Measurements from ENCODE around the gene HAPLN3. TPM values are rescaled to one million over a fixed set of nuclear protein-coding genes. Genes with fewer than 3 reads are reported as not detected.

The HAPLN3 gene
- polyA plus RNA-seq, 2 of the 4 experiments (the other 2 are of a cell fraction), result 8.5 to 39.7 TPM

- ATAC-seq, result no peak
- FAIRE-seq, result no peak
- no peak for DNase-seq (ENCODE audit: low read depth in 1 of 2, low spot score in 1 of 2)
- Histone ChIP-seq H3K27ac (no peak overlapping the region), H3K4me1 (no peaks in the 10 kb centered on the region), H3K4me3 (no peak overlapping the region), H3K4me2 (no peak overlapping the region), H3K9me3 (no peaks in the 10 kb centered on the region)
- POLR2A ChIA-PET, result interaction anchor here (0.6 kb wide), 1 partner anchor 375 kb away, joined by 3 read pairs; no protein-coding TSS in a partner anchor
- CTCF ChIA-PET, result interaction anchor here (1.4 to 15.7 kb wide), 4 partner anchors 8 to 204 kb away, joined by 4 to 297 read pairs (median 14); partner anchors contain the start of gene ISG20
- no peak for TF ChIP-seq ELK1 (IDR thresholded peaks at IDR 0.05; ENCODE audit: low read depth, low read length)
- 67% methylated on average over 4 of the region's 4 CpGs for whole genome bisulfite sequencing (ENCODE audit: missing lambda C conversion rate)
Observed at GRCh38 chr15:88842156-88842555, 53.2 kb downstream of the HAPLN3 start.

GRCh38 chr15:88841236-88841635 is 54.1 kb downstream of the HAPLN3 start:
- CTCF ChIA-PET, result interaction anchor here (1.4 to 15.7 kb wide), 4 partner anchors 19 to 203 kb away, joined by 3 to 297 read pairs (median 4); partner anchors contain the start of gene ISG20
- no peak for TF ChIP-seq MYC (IDR thresholded peaks at IDR 0.05; ENCODE audit: borderline replicate concordance, low read length)
- no peak for TF ChIP-seq ZSCAN20 (CRISPR knock-in tag; IDR thresholded peaks at IDR 0.05)
- TF ChIP-seq FOSL2 (IDR thresholded peaks at IDR 0.05), result no peak
- TF ChIP-seq FOSL2 (CRISPR knock-in tag; IDR thresholded peaks at IDR 0.05), result no peak
- no peak for TF ChIP-seq TFCP2L1 (CRISPR knock-in tag; IDR thresholded peaks at IDR 0.05)
- TF ChIP-seq E2F6 (IDR thresholded peaks at IDR 0.05; ENCODE audit: borderline replicate concordance, low read depth), result no peak
- no peak for TF ChIP-seq NFE2L2 (conservative IDR thresholded peaks at IDR 0.05; ENCODE audit: low read length)
- no peak for TF ChIP-seq CEBPB (IDR thresholded peaks at IDR 0.05)
- TF ChIP-seq BCL3 (IDR thresholded peaks at IDR 0.05), result no peak
- no peak for TF ChIP-seq ELK1 (IDR thresholded peaks at IDR 0.05; ENCODE audit: low read depth, low read length)
- TF ChIP-seq RARB (CRISPR knock-in tag; IDR thresholded peaks at IDR 0.05), result no peak
- no peak for TF ChIP-seq SREBF2 (IDR thresholded peaks at IDR 0.05)
- no peak for DNase-seq (ENCODE audit: low read depth in 1 of 2, low spot score in 1 of 2)
- no peaks in the 10 kb centered on the region for H3K4me1 ChIP-seq
- no peak for FAIRE-seq
- POLR2A ChIA-PET, result no interaction called here
- no peak for ATAC-seq
- no peak overlapping the region for H3K4me2 ChIP-seq
- no peak overlapping the region for H3K4me3 ChIP-seq
- 87% methylated on average over 1 of the region's 1 CpG for WGBS (ENCODE audit: missing lambda C conversion rate)
- H3K27ac ChIP-seq, result no peak overlapping the region
- no peaks in the 10 kb centered on the region for H3K9me3 ChIP-seq

- H3K4me2 ChIP-seq, result no peak overlapping the region
- H3K4me3 ChIP-seq, result no peak overlapping the region
- ATAC-seq, result no peak
- no peaks in the 10 kb centered on the region; the same call in 2 of the 3 replicates for H3K4me1 ChIP-seq
- DNase-seq (ENCODE audit: low read depth in 1 of 2, low spot score in 1 of 2), result no peak
- TF ChIP-seq HMGXB4 (CRISPR knock-in tag; IDR thresholded peaks at IDR 0.05; ENCODE audit: borderline replicate concordance) (no peak), ESRRA (IDR thresholded peaks at IDR 0.05; ENCODE audit: borderline replicate concordance, low read length) (no peak), ZC3H11A (IDR thresholded peaks at IDR 0.05) (no peak), ZSCAN20 (CRISPR knock-in tag; IDR thresholded peaks at IDR 0.05) (no peak), RNF2 (IDR thresholded peaks at IDR 0.05; ENCODE audit: borderline replicate concordance, low read depth) (no peak), JUNB (IDR thresholded peaks at IDR 0.05) (no peak), NR3C1 (IDR thresholded peaks at IDR 0.05) (no peak), HOXB13 (CRISPR knock-in tag; IDR thresholded peaks at IDR 0.05; ENCODE audit: low read depth) (no peak), MYC (IDR thresholded peaks at IDR 0.05; ENCODE audit: borderline replicate concordance, low read length) (no peak), MAX (IDR thresholded peaks at IDR 0.05) (no peak), BHLHE40 (IDR thresholded peaks at IDR 0.05; ENCODE audit: low read depth, low read length) (no peak), NFE2L2 (conservative IDR thresholded peaks at IDR 0.05; ENCODE audit: low read length) (no peak), FOSL2 (IDR thresholded peaks at IDR 0.05) (no peak), FOSL2 (CRISPR knock-in tag; IDR thresholded peaks at IDR 0.05) (no peak), USF2 (IDR thresholded peaks at IDR 0.05) (no peak), HES2 (IDR thresholded peaks at IDR 0.05) (no peak), CBX8 (IDR thresholded peaks at IDR 0.05) (no peak), RCOR1 (IDR thresholded peaks at IDR 0.05; ENCODE audit: low read depth, low read length) (no peak), SMC3 (IDR thresholded peaks at IDR 0.05) (no peak), CBX2 (IDR thresholded peaks at IDR 0.05; ENCODE audit: borderline replicate concordance, low read depth) (no peak), POLR2A (IDR thresholded peaks at IDR 0.05; ENCODE audit: low read length) (no peak)
- FAIRE-seq, result no peak
- no peak overlapping the region for H3K27ac ChIP-seq
- no peaks in the 10 kb centered on the region for H3K9me3 ChIP-seq
- WGBS (ENCODE audit: missing lambda C conversion rate), result 72% methylated on average over 16 of the region's 16 CpGs
- ChIA-PET CTCF (interaction anchor here (0.6 to 15.7 kb wide), 6 partner anchors 9 to 363 kb away, joined by 3 to 297 read pairs (median 3); no protein-coding TSS in a partner anchor), POLR2A (no interaction called here)
Observed at GRCh38 chr15:88839961-88840360, 55.4 kb downstream of the HAPLN3 start.

Data from A549 (cell line).